ENCODE measurements around the gene DIP2C. TPM values are rescaled to one million over a fixed set of nuclear protein-coding genes. Genes with fewer than 3 reads are reported as not detected.

Gene DIP2C
- total and polyA plus RNA-seq, 2 donors (not counting 1 experiment from before 2014, with no cell fraction given), result 1.3 to 1.9 TPM

- CTCF ChIA-PET, result interaction anchor here (0.6 kb wide), 1 partner anchor 335 kb away, joined by 3 read pairs; no protein-coding TSS in a partner anchor
Measured at GRCh38 chr10:652233-652632, 37.2 kb downstream of the DIP2C start.

GRCh38 chr10:651692-652091, 37.8 kb downstream of the DIP2C start:
- intact Hi-C loops (cut with micrococcal nuclease), result no loop called here
- Histone ChIP-seq H3K4me2 (replicated peaks; ENCODE audit: low read depth, low read length, poor library complexity, severe bottlenecking) (no peak overlapping the region), H3K4me1 (ENCODE audit: control insufficient read depth in 2 of 2, insufficient read depth in 2 of 2, low read length in 2 of 2) (no peaks in the 10 kb centered on the region), H3K36me3 (replicated peaks in 1 of 2; ENCODE audit: control extremely low read depth in 1 of 2, control insufficient read depth in 1 of 2, extremely low read depth in 1 of 2, insufficient read depth in 2 of 2, low read length in 1 of 2) (no peaks in the 10 kb centered on the region), H3K79me2 (ENCODE audit: control insufficient read depth, insufficient read depth, low read length) (no peaks in the 10 kb centered on the region), H3K9me3 (ENCODE audit: control extremely low read depth in 1 of 3, control insufficient read depth in 2 of 3, insufficient read depth in 1 of 3, low read length in 2 of 3) (peaks cover 0 to 4% (median 0%) of the 10 kb centered on the region in 3 donors), H3K4me3 (ENCODE audit: control extremely low read depth in 1 of 5, extremely low read depth in 1 of 5, insufficient read depth in 1 of 5, low read depth in 2 of 5, low read length in 4 of 5) (no peak overlapping the region), H3K9ac (ENCODE audit: low read length) (no peak overlapping the region), H3K27me3 (replicated peaks in 1 of 4; ENCODE audit: control extremely low read depth in 1 of 4, control insufficient read depth in 3 of 4, insufficient read depth in 4 of 4, low read length in 3 of 4) (no peaks in the 10 kb centered on the region), H4K20me1 (ENCODE audit: control insufficient read depth, insufficient read depth, low read length, poor library complexity, severe bottlenecking) (no peaks in the 10 kb centered on the region), H3K27ac (ENCODE audit: low read length in 2 of 2) (no peak overlapping the region), H2AFZ (ENCODE audit: insufficient read depth, low read depth, low read length, poor library complexity, severe bottlenecking) (no peak overlapping the region)
- ATAC-seq (ENCODE audit: low read depth) (no peak), DNase-seq (no peak)
- H3K27me3 Mint-ChIP-seq, result peaks cover 12% of the 10 kb centered on the region
- TF ChIP-seq CTCF (IDR thresholded peaks at IDR 0.05) (no peak), EZH2 (IDR thresholded peaks at IDR 0.05; ENCODE audit: borderline replicate concordance, insufficient read depth, low read depth, low read length, poor library complexity, severe bottlenecking) (no peak)
- H3K4me3 Mint-ChIP-seq, result no peak overlapping the region
- WGBS (ENCODE audit: insufficient coverage), result 89% methylated on average over 11 of the region's 12 CpGs
- no peaks in the 10 kb centered on the region for H3K4me1 Mint-ChIP-seq
- ChIA-PET POLR2A (no interaction called here), CTCF (interaction anchor here (0.6 kb wide), 1 partner anchor 335 kb away, joined by 3 read pairs; no protein-coding TSS in a partner anchor)
- no peak overlapping the region for H3K27ac Mint-ChIP-seq
- H3K9me3 Mint-ChIP-seq (ENCODE audit: insufficient read depth), result no peaks in the 10 kb centered on the region

More at GRCh38 chr10:652233-652632, 37.2 kb downstream of the DIP2C start:
- Histone ChIP-seq H3K9me3 (ENCODE audit: control extremely low read depth in 1 of 3, control insufficient read depth in 2 of 3, insufficient read depth in 1 of 3, low read length in 2 of 3) (peaks cover 0 to 4% (median 0%) of the 10 kb centered on the region in 3 donors), H3K27me3 (replicated peaks in 1 of 4; ENCODE audit: control extremely low read depth in 1 of 4, control insufficient read depth in 3 of 4, insufficient read depth in 4 of 4, low read length in 3 of 4) (no peaks in the 10 kb centered on the region), H3K4me2 (replicated peaks; ENCODE audit: low read depth, low read length, poor library complexity, severe bottlenecking) (no peak overlapping the region), H3K36me3 (replicated peaks in 1 of 2; ENCODE audit: control extremely low read depth in 1 of 2, control insufficient read depth in 1 of 2, extremely low read depth in 1 of 2, insufficient read depth in 2 of 2, low read length in 1 of 2) (no peaks in the 10 kb centered on the region), H3K4me3 (ENCODE audit: control extremely low read depth in 1 of 5, extremely low read depth in 1 of 5, insufficient read depth in 1 of 5, low read depth in 2 of 5, low read length in 4 of 5) (no peak overlapping the region), H3K27ac (ENCODE audit: low read length in 2 of 2) (no peak overlapping the region), H3K79me2 (ENCODE audit: control insufficient read depth, insufficient read depth, low read length) (no peaks in the 10 kb centered on the region), H3K9ac (ENCODE audit: low read length) (no peak overlapping the region), H4K20me1 (ENCODE audit: control insufficient read depth, insufficient read depth, low read length, poor library complexity, severe bottlenecking) (no peaks in the 10 kb centered on the region), H2AFZ (ENCODE audit: insufficient read depth, low read depth, low read length, poor library complexity, severe bottlenecking) (no peak overlapping the region), H3K4me1 (ENCODE audit: control insufficient read depth in 2 of 2, insufficient read depth in 2 of 2, low read length in 2 of 2) (no peaks in the 10 kb centered on the region)
- Mint-ChIP-seq H3K4me3 (no peak overlapping the region), H3K4me1 (no peaks in the 10 kb centered on the region), H3K27me3 (peaks cover 12% of the 10 kb centered on the region), H3K9me3 (ENCODE audit: insufficient read depth) (no peaks in the 10 kb centered on the region), H3K27ac (no peak overlapping the region)
- intact Hi-C loops (cut with micrococcal nuclease), result no loop called here
- DNase-seq, result no peak
- 95% methylated on average over 15 of the region's 15 CpGs for WGBS (ENCODE audit: insufficient coverage)
- no peak for TF ChIP-seq CTCF (IDR thresholded peaks at IDR 0.05)
- no peak for TF ChIP-seq EZH2 (IDR thresholded peaks at IDR 0.05; ENCODE audit: borderline replicate concordance, insufficient read depth, low read depth, low read length, poor library complexity, severe bottlenecking)
- no peak for ATAC-seq (ENCODE audit: low read depth)
- POLR2A ChIA-PET, result no interaction called here
